Suprapubic skin (tissue), 4 donors: Measurements from ENCODE around the gene CRTAC1.

Experiments
- EP300 ChIP-seq: sonication (generic); formaldehyde crosslinking; IDR thresholded peaks from one replicate; pipeline ENCODE4 v1.6.1; 2017; ENCODE audit warnings: antibody characterized with exemption
- POLR2A ChIP-seq, 2 donors: fragments of 450-650 bp; IDR thresholded peaks; one replicate each; pipeline ENCODE4 v1.6.1; 2017; ENCODE audit warnings: antibody characterized with exemption in 2 of 2, mild to moderate bottlenecking in 2 of 2, moderate library complexity in 2 of 2
- POLR2AphosphoS5 ChIP-seq, 3 donors: sonication (generic); formaldehyde crosslinking; IDR thresholded peaks; one replicate each; pipeline ENCODE4 v1.6.1; 2017; ENCODE audit warnings: antibody characterized with exemption in 3 of 3
- TF ChIP-seq, protein P1 (sequence below), 2 donors: fragments of 200-600 bp in 1 of 2; fragments of 450-650 bp in 1 of 2; sonication (generic) in 1 of 2; IDR thresholded peaks; one replicate each; pipeline ENCODE4 v1.5.1; 2016 to 2019; ENCODE audit warnings: antibody characterized with exemption in 2 of 2, mild to moderate bottlenecking in 1 of 2, moderate library complexity in 1 of 2

DNA sequence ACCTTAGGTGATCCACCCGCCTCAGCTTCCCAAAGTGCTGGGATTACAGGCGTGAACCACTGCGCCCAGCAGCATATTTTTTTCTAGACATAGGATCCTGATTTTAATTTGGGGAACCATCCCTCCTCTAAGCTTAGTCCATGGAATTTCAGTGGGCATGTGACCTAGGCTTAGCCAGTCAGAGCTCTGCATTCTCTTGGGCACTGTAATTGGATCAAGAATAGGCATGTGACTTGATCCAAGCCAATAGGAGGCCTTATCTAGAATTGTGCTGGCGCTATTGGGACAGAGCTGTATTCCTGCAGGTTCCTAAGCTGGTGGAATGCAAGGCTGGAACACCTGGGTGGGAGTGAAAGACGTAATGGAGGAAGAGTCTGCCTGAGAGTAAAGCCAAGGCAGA is 36.7 kb upstream of the CRTAC1 start:
- TF ChIP-seq, protein P1, sequence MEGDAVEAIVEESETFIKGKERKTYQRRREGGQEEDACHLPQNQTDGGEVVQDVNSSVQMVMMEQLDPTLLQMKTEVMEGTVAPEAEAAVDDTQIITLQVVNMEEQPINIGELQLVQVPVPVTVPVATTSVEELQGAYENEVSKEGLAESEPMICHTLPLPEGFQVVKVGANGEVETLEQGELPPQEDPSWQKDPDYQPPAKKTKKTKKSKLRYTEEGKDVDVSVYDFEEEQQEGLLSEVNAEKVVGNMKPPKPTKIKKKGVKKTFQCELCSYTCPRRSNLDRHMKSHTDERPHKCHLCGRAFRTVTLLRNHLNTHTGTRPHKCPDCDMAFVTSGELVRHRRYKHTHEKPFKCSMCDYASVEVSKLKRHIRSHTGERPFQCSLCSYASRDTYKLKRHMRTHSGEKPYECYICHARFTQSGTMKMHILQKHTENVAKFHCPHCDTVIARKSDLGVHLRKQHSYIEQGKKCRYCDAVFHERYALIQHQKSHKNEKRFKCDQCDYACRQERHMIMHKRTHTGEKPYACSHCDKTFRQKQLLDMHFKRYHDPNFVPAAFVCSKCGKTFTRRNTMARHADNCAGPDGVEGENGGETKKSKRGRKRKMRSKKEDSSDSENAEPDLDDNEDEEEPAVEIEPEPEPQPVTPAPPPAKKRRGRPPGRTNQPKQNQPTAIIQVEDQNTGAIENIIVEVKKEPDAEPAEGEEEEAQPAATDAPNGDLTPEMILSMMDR (IDR thresholded peaks at IDR 0.05), result no peak
- TF ChIP-seq POLR2A (IDR thresholded peaks at IDR 0.05), result no peak
- no peak for TF ChIP-seq EP300
- no peak for TF ChIP-seq POLR2AphosphoS5 (IDR thresholded peaks at IDR 0.05)
